Neural cell (in vitro differentiated cells): ENCODE measurements around the gene PIK3C2G.

Source experiments
- MXI1 ChIP-seq: fragments of 450-650 bp; conservative IDR thresholded peaks from 2 replicates; pipeline ENCODE4 v1.6.1; 2014; ENCODE audit warnings: antibody characterized with exemption, mild to moderate bottlenecking; ENCODE audit not compliant: poor library complexity, severe bottlenecking
- TF ChIP-seq, protein P1 (sequence below): fragments of 450-650 bp; IDR thresholded peaks from 2 replicates; pipeline ENCODE4 v1.5.1; 2014; ENCODE audit warnings: antibody characterized with exemption, mild to moderate bottlenecking, moderate library complexity; ENCODE audit not compliant: poor library complexity, severe bottlenecking

DNA sequence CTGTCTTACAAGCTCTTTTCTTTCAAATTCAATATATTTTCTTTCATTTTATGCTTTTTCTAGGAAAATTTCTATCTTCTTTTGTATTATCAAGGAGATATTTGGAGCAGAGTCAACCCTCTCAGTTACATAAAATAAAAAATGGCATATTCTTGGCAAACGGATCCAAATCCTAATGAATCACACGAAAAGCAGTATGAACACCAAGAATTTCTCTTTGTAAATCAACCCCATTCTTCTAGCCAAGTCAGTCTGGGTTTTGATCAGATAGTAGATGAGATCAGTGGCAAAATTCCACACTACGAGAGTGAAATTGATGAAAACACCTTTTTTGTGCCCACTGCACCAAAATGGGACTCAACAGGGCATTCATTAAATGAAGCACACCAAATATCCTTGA, 20.6 kb downstream of the PIK3C2G start:
- TF ChIP-seq, protein P1, sequence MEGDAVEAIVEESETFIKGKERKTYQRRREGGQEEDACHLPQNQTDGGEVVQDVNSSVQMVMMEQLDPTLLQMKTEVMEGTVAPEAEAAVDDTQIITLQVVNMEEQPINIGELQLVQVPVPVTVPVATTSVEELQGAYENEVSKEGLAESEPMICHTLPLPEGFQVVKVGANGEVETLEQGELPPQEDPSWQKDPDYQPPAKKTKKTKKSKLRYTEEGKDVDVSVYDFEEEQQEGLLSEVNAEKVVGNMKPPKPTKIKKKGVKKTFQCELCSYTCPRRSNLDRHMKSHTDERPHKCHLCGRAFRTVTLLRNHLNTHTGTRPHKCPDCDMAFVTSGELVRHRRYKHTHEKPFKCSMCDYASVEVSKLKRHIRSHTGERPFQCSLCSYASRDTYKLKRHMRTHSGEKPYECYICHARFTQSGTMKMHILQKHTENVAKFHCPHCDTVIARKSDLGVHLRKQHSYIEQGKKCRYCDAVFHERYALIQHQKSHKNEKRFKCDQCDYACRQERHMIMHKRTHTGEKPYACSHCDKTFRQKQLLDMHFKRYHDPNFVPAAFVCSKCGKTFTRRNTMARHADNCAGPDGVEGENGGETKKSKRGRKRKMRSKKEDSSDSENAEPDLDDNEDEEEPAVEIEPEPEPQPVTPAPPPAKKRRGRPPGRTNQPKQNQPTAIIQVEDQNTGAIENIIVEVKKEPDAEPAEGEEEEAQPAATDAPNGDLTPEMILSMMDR = no peak
- no peak for TF ChIP-seq MXI1
